Measurements from ENCODE around the gene PRKG1.

PRKG1 gene

DNA sequence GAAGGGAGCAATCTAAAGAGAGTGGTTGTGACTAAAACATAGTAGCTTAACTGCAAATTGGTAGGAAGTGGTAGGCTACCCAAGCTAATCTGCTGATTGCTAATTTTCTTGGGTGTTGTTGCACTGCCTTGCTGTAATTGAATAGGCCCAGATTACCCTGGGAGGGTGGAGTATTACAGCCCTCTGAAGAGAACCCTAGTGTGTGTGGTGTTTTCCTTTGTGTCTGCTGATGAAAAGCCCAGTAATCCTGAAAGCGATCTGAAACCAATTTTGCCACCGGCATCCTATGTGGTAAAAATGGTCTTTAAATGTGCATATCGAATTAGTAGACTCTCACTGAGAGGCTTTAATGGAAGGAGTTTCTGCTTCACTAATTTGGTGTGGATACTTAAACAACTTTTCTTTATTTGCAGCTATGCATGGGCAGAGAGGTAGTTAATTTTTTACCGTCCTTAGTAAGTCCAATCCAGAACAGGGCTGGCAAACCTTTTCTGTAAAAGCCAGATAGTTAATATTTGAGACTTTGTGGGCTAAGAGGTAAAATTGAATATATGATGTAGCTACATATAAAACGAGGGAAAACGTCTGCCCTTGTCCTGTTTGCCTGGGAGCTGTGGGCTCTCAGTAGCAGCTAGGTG, 532.7 kb downstream of the PRKG1 start:
- Histone ChIP-seq H3K27me3 (ENCODE audit: low read depth, low read length) (no peaks in the 10 kb centered on the region), H4K20me1 (ENCODE audit: insufficient read depth, low read length) (no peaks in the 10 kb centered on the region), H3K36me3 (replicated peaks; ENCODE audit: low read depth, low read length) (no peaks in the 10 kb centered on the region), H3K4me2 (ENCODE audit: low read length) (no peak overlapping the region), H3K79me2 (ENCODE audit: low read length) (no peaks in the 10 kb centered on the region), H2AFZ (ENCODE audit: low read depth, low read length) (no peak overlapping the region), H3K27ac (ENCODE audit: low read length) (no peak overlapping the region), H3K9me3 (ENCODE audit: insufficient read depth, low read length) (no peaks in the 10 kb centered on the region), H3K4me3 (ENCODE audit: low read length) (no peak overlapping the region), H3K4me1 (ENCODE audit: low read length) (no peaks in the 10 kb centered on the region), H3K9ac (ENCODE audit: low read length) (no peak overlapping the region)
- no peak for TF ChIP-seq EZH2phosphoT487 (IDR thresholded peaks at IDR 0.05; ENCODE audit: low read depth)
- TF ChIP-seq, protein P1, sequence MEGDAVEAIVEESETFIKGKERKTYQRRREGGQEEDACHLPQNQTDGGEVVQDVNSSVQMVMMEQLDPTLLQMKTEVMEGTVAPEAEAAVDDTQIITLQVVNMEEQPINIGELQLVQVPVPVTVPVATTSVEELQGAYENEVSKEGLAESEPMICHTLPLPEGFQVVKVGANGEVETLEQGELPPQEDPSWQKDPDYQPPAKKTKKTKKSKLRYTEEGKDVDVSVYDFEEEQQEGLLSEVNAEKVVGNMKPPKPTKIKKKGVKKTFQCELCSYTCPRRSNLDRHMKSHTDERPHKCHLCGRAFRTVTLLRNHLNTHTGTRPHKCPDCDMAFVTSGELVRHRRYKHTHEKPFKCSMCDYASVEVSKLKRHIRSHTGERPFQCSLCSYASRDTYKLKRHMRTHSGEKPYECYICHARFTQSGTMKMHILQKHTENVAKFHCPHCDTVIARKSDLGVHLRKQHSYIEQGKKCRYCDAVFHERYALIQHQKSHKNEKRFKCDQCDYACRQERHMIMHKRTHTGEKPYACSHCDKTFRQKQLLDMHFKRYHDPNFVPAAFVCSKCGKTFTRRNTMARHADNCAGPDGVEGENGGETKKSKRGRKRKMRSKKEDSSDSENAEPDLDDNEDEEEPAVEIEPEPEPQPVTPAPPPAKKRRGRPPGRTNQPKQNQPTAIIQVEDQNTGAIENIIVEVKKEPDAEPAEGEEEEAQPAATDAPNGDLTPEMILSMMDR (IDR thresholded peaks at IDR 0.05; ENCODE audit: low read depth, low read length), result no peak

DNA sequence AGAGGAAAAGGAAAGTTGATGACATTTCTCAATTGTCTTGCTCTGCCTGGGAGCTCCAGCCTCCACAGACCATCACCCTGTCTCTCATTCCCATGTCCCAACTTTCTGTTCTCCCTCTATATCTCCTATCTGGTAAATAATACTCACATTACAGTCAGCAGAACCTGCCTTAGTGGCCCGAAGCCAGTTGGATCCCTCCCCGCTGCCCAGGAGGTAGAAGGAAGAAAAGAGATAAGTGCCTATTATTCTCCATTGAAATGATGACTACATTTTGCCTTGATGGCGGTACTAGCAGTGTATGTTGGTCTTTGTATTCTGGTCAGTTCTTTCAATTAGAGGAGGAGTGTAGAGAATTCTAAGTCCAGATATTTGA, 533.2 kb downstream of the PRKG1 start:
- Histone ChIP-seq H3K4me1 (ENCODE audit: low read length) (no peaks in the 10 kb centered on the region), H3K9me3 (ENCODE audit: insufficient read depth, low read length) (no peaks in the 10 kb centered on the region), H3K27me3 (ENCODE audit: low read depth, low read length) (no peaks in the 10 kb centered on the region), H3K79me2 (ENCODE audit: low read length) (no peaks in the 10 kb centered on the region), H3K27ac (ENCODE audit: low read length) (no peak overlapping the region), H4K20me1 (ENCODE audit: insufficient read depth, low read length) (no peaks in the 10 kb centered on the region), H3K9ac (ENCODE audit: low read length) (no peak overlapping the region), H3K36me3 (replicated peaks; ENCODE audit: low read depth, low read length) (no peaks in the 10 kb centered on the region), H3K4me3 (ENCODE audit: low read length) (no peak overlapping the region), H2AFZ (ENCODE audit: low read depth, low read length) (no peak overlapping the region), H3K4me2 (ENCODE audit: low read length) (no peak overlapping the region)
- no peak for TF ChIP-seq EZH2phosphoT487 (IDR thresholded peaks at IDR 0.05; ENCODE audit: low read depth)
- TF ChIP-seq, protein P1 (IDR thresholded peaks at IDR 0.05; ENCODE audit: low read depth, low read length), result no peak

DNA sequence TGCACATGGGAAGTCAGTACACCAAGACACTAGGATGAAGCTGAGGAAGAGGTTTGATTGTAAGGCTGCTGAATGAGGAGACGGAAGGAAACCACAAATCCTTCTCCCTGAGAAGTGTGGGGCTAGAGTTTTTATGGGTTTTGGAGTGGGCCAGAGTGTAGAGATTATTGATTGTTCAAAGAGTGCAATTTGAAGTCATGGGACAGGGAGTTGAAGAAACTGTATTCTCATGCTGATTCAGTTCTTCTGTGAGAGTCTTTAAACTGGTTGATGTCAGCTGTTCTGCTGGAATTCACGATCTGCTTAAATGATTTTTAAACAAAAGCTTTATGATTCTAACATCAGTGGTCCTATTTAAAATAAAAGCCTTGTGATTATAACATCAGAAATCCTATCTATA, 533.9 kb downstream of the PRKG1 start:
- H3K4me2 ChIP-seq (ENCODE audit: low read length), result no peak overlapping the region
- no peaks in the 10 kb centered on the region for H3K27me3 ChIP-seq (ENCODE audit: low read depth, low read length)
- no peaks in the 10 kb centered on the region for H3K9me3 ChIP-seq (ENCODE audit: insufficient read depth, low read length)
- H3K9ac ChIP-seq (ENCODE audit: low read length), result no peak overlapping the region
- H3K79me2 ChIP-seq (ENCODE audit: low read length), result no peaks in the 10 kb centered on the region
- H2AFZ ChIP-seq (ENCODE audit: low read depth, low read length), result no peak overlapping the region
- H3K4me3 ChIP-seq (ENCODE audit: low read length), result no peak overlapping the region
- no peaks in the 10 kb centered on the region for H3K36me3 ChIP-seq (replicated peaks; ENCODE audit: low read depth, low read length)
- no peak overlapping the region for H3K27ac ChIP-seq (ENCODE audit: low read length)
- TF ChIP-seq, protein P1 (IDR thresholded peaks at IDR 0.05; ENCODE audit: low read depth, low read length), result no peak
- TF ChIP-seq EZH2phosphoT487 (IDR thresholded peaks at IDR 0.05; ENCODE audit: low read depth), result no peak
- no peaks in the 10 kb centered on the region for H3K4me1 ChIP-seq (ENCODE audit: low read length)
- H4K20me1 ChIP-seq (ENCODE audit: insufficient read depth, low read length), result no peaks in the 10 kb centered on the region

DNA sequence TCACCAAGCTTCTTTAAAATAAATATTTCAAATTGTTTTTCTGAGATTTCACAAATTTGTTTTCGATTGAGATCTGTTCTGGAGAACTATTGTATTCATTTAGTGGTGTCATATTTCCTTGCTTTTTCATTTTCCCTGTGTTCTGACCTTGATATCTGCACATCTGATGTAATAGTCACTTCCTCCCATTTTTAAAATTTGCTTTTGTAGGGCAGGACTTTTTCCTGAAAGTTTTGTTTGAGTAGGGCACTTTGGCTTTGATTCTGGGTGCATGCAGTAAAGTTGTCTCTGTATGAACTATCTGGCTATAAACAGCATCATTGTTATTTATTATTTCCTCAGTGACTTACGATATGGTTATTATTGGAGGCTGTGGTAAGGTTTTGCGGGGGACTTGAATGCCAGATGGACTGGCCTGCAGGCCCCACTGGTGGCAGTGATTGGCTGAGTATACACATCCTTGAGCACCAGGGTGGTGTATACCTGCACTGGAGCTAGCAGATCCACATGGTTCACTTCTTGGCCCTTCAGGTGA, 541.5 kb downstream of the PRKG1 start:
- Histone ChIP-seq H3K9me3 (ENCODE audit: insufficient read depth, low read length) (no peaks in the 10 kb centered on the region), H4K20me1 (ENCODE audit: insufficient read depth, low read length) (no peaks in the 10 kb centered on the region), H3K27me3 (ENCODE audit: low read depth, low read length) (no peaks in the 10 kb centered on the region), H2AFZ (ENCODE audit: low read depth, low read length) (no peak overlapping the region), H3K79me2 (ENCODE audit: low read length) (no peaks in the 10 kb centered on the region), H3K4me1 (ENCODE audit: low read length) (peaks cover 19% of the 10 kb centered on the region), H3K27ac (ENCODE audit: low read length) (no peak overlapping the region), H3K36me3 (replicated peaks; ENCODE audit: low read depth, low read length) (no peaks in the 10 kb centered on the region), H3K4me2 (ENCODE audit: low read length) (no peak overlapping the region), H3K9ac (ENCODE audit: low read length) (no peak overlapping the region), H3K4me3 (ENCODE audit: low read length) (no peak overlapping the region)
- TF ChIP-seq, protein P1 (IDR thresholded peaks at IDR 0.05; ENCODE audit: low read depth, low read length), result no peak
- TF ChIP-seq EZH2phosphoT487 (IDR thresholded peaks at IDR 0.05; ENCODE audit: low read depth), result no peak

Data from OCI-LY3 (cell line).